Cardiac muscle cell (in vitro differentiated cells and primary cell): ENCODE data around the gene EZR. TPM values are rescaled to one million over a fixed set of nuclear protein-coding genes. Genes with fewer than 3 reads are reported as not detected.
A peak's percentile ranks its signal among the peaks of the same experiment; 100 is the strongest.

Source experiments
- DNase-seq, 2 donors: peaks; one replicate each; pipeline versions ENCODE4 v3.0.0 to v3.0.0-alpha.2; 2010 to 2017; ENCODE audit warnings: low read depth in 1 of 2, low spot score in 1 of 2
- H3K27ac ChIP-seq: fragments of 200-600 bp; sonication (generic); 2 replicates; pipeline ENCODE4 v1.5.1; 2016
- H3K27me3 ChIP-seq: fragments of 200-600 bp; sonication (generic); 2 replicates; pipeline ENCODE4 v1.6.0; 2016; ENCODE audit warnings: control low read depth
- H3K36me3 ChIP-seq: fragments of 200-600 bp; sonication (generic); 2 replicates; pipeline ENCODE4 v1.5.1; 2016; ENCODE audit warnings: control low read depth
- H3K4me1 ChIP-seq: fragments of 200-600 bp; sonication (generic); 2 replicates; pipeline ENCODE4 v1.8.1; 2017; ENCODE audit warnings: low read depth, mild to moderate bottlenecking, mixed run types
- H3K4me3 ChIP-seq: fragments of 200-600 bp; sonication (generic); 2 replicates; pipeline ENCODE4 v1.5.1; 2016; ENCODE audit warnings: mild to moderate bottlenecking
- H3K9me3 ChIP-seq: fragments of 200-600 bp; sonication (generic); 2 replicates; pipeline ENCODE4 v1.5.1; 2017; ENCODE audit warnings: low read depth, mild to moderate bottlenecking, control low read depth
- polyA plus RNA-seq: library from polyadenylated mRNA; unstranded; fragments of >200 nt; fragmentation: Nextera tagmentation; extraction: Ambion mirVana; gene quantifications from 2 replicates; pipeline ENCODE4 v1.2.1, GENCODE V29; 2016
- total RNA-seq: library from RNA; depleted of rRNA; stranded (reverse); fragments of >200 nt; gene quantifications from 2 replicates; pipeline ENCODE4 v1.2.3, GENCODE V29; 2016
- TF ChIP-seq, protein P1 (sequence below): IDR thresholded peaks from 2 replicates; pipeline ENCODE4 v1.5.1; 2012; ENCODE audit warnings: low read depth, mild to moderate bottlenecking, low read length

The EZR gene
- total and polyA plus RNA-seq, 2 experiments from 2014 or later = 356 to 448 TPM

DNA sequence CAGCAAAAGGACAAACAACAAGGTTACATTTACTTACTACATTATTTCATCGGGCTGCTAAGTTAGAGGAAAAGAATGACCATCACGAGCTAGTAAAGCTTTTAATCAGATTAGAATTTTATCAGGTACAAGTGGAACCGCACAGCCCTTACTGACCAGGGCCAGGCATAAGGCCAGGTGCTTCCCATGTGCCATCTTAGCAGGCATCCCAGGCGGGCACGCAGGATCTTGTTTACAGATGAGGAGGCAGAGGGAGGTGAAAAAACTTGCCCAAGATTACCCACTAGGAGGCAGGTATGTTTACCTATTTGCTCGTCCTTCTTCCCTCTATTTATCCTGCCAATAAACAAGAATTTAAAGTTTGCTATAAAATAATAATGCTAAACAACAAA is 10.7 kb downstream of the EZR start:
- Histone ChIP-seq H3K27ac (peak overlapping the region; percentile 24), H3K27me3 (no peaks in the 10 kb centered on the region), H3K4me3 (no peak overlapping the region), H3K9me3 (no peaks in the 10 kb centered on the region), H3K4me1 (peaks cover 48% of the 10 kb centered on the region), H3K36me3 (no peaks in the 10 kb centered on the region)
- no peak for DNase-seq
- TF ChIP-seq, protein P1, sequence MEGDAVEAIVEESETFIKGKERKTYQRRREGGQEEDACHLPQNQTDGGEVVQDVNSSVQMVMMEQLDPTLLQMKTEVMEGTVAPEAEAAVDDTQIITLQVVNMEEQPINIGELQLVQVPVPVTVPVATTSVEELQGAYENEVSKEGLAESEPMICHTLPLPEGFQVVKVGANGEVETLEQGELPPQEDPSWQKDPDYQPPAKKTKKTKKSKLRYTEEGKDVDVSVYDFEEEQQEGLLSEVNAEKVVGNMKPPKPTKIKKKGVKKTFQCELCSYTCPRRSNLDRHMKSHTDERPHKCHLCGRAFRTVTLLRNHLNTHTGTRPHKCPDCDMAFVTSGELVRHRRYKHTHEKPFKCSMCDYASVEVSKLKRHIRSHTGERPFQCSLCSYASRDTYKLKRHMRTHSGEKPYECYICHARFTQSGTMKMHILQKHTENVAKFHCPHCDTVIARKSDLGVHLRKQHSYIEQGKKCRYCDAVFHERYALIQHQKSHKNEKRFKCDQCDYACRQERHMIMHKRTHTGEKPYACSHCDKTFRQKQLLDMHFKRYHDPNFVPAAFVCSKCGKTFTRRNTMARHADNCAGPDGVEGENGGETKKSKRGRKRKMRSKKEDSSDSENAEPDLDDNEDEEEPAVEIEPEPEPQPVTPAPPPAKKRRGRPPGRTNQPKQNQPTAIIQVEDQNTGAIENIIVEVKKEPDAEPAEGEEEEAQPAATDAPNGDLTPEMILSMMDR = no peak

DNA sequence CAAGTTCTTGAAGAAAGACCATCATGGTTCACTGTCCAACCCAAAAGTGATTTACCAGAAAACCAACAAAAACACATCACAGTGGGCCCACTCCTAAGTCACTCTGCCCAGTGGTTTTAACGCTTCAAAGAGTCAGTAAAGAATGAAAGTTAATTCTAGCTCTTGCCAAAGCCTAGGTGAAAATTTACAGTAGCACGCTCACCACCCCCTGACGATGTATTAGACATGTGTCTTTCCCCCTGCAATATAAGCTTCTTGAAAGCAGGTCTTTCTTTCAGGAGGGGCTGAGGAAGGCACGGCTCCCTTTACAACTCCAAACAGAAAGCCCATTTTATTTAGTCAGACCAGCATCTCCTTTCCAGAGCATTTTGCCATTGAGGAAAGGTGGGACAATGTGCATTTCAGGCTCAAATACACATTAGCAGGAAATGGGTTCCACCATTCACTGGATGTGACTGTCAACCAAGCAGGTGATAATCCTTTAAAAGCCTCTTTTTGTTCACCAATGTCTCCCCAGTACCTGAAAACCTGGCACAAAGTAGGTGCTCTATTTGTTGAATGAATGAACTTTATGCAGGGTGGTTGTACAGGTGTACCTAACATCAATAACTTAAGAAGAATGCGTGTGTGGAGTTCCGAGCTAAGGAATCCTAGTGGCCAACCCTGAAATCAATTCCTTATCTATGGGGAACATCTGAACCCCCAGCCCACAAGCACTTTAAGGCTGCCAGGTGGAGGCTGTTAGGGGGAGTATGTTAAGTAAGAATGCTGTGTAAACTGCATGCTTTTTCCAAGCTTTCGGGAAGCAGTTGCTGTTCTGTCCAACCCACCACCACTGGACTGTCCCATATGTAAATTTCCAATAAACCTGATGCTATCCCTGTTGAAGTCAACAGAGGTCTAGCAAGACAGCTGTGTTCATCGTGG is 11.4 kb downstream of the EZR start:
- H3K27me3 ChIP-seq = no peaks in the 10 kb centered on the region
- no peak overlapping the region for H3K27ac ChIP-seq
- H3K36me3 ChIP-seq = no peaks in the 10 kb centered on the region
- TF ChIP-seq, protein P1 = no peak
- no peaks in the 10 kb centered on the region for H3K9me3 ChIP-seq
- H3K4me1 ChIP-seq = peaks cover 45% of the 10 kb centered on the region
- no peak for DNase-seq
- H3K4me3 ChIP-seq = no peak overlapping the region

DNA sequence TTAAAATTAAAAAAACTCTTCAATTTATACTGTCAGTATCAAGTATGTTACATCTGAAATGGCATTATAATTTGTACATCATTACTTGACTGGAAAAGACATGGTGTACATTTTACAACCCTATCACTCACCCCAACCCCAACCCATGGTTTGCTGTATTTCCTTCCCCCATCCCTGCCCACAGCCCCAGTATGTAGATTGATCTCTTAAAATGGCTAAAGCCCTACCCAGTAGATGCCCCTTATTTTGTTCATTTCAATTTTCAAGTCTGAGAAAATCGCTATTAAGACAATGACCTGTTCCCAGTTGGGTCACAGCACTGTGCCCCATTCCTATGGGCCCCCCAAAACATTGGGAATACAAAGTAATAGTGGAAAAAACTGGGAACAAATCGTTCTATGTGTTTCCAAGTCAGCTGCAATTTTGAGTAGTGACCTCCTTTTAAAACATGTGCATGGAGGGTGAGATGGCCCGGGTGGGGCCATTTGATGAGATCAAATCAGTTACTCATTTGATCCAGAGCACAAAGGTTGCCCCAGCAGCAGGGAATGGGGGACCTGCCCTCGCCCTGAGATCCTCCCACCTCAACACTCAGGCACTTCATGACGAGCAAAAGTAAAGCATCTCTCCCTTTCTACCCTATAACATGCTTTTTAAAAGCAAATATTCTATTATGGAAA is 13.3 kb downstream of the EZR start:
- TF ChIP-seq, protein P1 = no peak
- DNase-seq = no peak

DNA sequence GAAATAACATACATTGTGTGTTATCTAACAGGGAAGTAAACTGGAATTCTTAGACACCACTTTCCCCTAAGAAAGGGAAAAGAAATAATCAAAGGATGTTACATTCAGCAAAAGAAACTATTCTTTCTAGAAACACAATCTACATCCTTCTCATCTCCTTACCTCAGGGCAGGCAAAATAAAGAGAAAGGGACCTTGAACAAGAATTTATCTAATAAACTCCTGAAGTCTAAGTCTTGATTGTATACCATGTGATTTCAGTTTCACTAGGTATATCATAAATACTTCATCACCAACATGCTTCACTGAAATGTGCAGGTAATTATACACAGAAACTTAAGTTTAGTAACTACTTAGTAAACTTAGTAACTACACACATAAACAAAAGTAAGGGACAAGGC is 15.0 kb downstream of the EZR start:
- Histone ChIP-seq H3K4me1 (peaks cover 52% of the 10 kb centered on the region), H3K36me3 (no peaks in the 10 kb centered on the region), H3K4me3 (no peak overlapping the region), H3K27me3 (no peaks in the 10 kb centered on the region), H3K27ac (no peak overlapping the region), H3K9me3 (no peaks in the 10 kb centered on the region)
- DNase-seq = no peak
- TF ChIP-seq, protein P1 = no peak

More for the DNA sequence above, 13.3 kb downstream of the EZR start:
- Histone ChIP-seq H3K9me3 (no peaks in the 10 kb centered on the region), H3K4me3 (no peak overlapping the region), H3K27me3 (no peaks in the 10 kb centered on the region), H3K27ac (peak overlapping the region; percentile 5), H3K4me1 (peaks cover 47% of the 10 kb centered on the region), H3K36me3 (no peaks in the 10 kb centered on the region)

DNA sequence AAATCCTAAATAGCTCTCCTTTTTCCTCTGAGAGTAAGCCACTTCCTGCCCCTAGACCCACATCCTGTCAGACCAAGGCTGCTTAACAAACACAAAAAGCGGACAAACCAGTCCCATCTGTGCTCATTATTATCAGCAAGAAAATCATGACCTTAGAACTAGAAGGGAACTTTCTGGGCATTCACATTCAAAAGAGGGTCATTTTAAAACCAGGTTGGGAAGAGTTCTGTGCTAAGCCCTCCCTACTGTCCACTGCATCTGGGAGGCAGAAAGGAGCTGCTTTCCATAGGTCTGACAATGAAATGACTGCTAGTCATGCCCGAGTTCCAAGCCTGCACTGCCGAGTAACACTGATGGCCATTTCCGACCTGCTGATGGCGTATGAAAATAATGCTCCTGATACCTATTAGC is 15.4 kb downstream of the EZR start:
- Histone ChIP-seq H3K27ac (no peak overlapping the region), H3K4me1 (peaks cover 56% of the 10 kb centered on the region), H3K27me3 (no peaks in the 10 kb centered on the region), H3K4me3 (no peak overlapping the region), H3K36me3 (no peaks in the 10 kb centered on the region), H3K9me3 (no peaks in the 10 kb centered on the region)
- TF ChIP-seq, protein P1 = no peak
- peak in 1 of 2 donors; percentile 45 for DNase-seq
